Globus pallidus (tissue), 1 donor: ENCODE results near the gene SLC25A52.
"Not testable (repeated sequence)": the region's sequence is repeated elsewhere in the genome, so short reads cannot be mapped to it uniquely, and the experiment has no call there.

Source experiments
- DNase-seq: peaks from one replicate; pipeline ENCODE4 v3.0.0-alpha.2; 2015; ENCODE audit warnings: low spot score

SLC25A52 gene, protein sequence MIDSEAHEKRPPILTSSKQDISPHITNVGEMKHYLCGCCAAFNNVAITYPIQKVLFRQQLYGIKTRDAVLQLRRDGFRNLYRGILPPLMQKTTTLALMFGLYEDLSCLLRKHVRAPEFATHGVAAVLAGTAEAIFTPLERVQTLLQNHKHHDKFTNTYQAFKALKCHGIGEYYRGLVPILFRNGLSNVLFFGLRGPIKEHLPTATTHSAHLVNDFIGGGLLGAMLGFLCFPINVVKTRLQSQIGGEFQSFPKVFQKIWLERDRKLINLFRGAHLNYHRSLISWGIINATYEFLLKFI

GRCh38 chr18:31760695-31761094 is at the start of gene SLC25A52:
Gene SLC25A52, minus strand, starts transcription at chr18:31760880. Its CDS starts 219 bp downstream, at chr18:31760661.
- DNase-seq = no peak

DNA sequence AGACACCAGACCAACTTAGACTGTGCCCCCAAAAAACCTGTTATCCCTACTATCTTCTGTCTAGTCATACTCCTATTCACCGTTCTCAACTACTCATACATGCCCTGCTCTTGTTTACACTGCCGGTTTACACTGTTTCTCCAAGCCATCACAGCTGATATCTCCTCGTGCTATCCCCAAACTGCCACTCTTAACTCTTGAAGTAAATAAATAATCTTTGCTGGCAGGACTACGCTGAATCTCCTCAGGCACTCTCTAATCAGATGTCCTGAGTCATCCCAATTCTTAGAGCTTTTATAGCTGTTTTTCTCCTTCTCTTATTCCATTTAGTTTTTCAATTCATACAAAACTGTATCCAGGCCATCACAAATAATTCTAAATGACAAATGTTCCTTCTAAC is 48.4 kb upstream of the SLC25A52 start:
- not testable (repeated sequence) for DNase-seq

DNA sequence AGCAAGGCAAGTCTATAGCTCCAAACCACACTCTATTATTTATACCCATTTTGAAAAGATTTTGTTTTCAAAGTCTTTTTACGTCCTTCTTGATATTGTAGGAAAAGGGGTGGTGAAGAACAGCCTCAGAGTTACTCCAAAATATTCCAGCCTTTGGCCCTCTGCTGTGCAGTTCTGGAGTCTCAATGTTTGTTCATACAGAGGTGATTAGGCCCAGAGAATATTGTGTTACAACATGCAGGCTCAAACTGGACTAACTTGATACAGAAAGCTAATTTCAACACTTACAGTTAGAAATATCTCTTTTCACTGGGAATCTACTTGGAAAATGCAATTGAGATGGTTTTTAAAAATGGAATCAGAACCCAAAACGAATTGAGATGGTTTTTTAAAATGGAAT is 40.4 kb upstream of the SLC25A52 start:
- no peak for DNase-seq

GRCh38 chr18:31799257-31799656 is 38.6 kb upstream of the SLC25A52 start:
- not testable (repeated sequence) for DNase-seq

GRCh38 chr18:31798399-31798798 is 37.7 kb upstream of the SLC25A52 start:
- DNase-seq = no peak

DNA sequence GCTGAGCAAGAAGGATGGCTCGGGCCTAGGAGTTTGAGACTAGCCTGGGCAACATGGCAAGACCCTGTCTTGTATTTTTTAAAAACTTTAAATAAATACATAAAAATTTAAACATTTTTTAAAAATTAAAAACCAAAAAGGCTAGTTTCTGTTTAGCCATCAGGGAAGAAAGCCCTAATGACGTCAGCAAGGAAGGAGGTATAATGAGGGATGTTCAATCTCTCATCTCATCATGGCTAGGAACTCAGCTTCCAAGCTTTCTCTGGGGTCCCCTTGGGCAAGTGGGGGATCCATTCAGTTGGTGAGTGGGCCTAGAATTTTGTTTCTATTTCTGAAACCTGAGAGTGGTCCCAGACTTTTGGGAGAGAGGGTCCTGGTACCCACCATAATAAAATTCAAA is 35.1 kb upstream of the SLC25A52 start:
- no peak for DNase-seq

DNA sequence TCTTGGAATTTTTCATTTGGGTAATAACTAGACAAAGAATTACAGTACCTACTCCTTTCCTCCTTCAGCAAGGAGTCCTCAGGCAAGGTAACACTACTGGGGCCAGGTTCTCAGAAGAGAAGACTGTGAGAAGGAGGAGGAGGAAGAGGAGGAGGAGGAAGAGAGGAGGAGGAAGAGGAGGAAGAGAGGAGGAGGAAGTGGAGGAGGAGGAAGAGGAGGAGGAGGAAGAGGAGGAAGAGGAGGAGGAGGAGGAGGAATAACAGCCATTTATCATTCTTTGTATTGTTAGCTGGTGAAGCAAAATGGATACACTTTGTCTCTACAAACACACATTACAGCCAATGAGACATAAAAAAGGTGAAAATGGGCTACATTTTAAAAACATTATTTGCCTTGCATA is 32.9 kb upstream of the SLC25A52 start:
- no peak for DNase-seq

DNA sequence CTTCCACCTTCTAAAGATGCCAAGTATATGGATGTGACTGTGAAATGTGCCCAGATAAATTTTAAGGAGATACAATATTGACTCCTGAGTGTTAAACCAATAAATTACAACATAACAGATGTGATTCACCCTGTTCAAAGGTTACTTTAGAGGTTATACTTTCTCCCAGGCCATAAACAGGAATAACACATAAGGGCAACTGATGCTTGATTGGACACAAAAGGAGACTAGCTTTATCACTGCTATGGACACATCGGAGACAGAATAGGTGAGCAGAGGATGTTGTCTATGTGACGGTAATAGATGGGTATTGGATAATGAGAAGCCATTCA is 31.9 kb upstream of the SLC25A52 start:
- DNase-seq = no peak

GRCh38 chr18:31791817-31792579 is 31.3 kb upstream of the SLC25A52 start:
- DNase-seq = no peak

GRCh38 chr18:31789409-31789808 is 28.7 kb upstream of the SLC25A52 start:
- no peak for DNase-seq

- DNase-seq = no peak
These were observed 22.4 kb upstream of the SLC25A52 start for GRCh38 chr18:31783059-31783458.

DNA sequence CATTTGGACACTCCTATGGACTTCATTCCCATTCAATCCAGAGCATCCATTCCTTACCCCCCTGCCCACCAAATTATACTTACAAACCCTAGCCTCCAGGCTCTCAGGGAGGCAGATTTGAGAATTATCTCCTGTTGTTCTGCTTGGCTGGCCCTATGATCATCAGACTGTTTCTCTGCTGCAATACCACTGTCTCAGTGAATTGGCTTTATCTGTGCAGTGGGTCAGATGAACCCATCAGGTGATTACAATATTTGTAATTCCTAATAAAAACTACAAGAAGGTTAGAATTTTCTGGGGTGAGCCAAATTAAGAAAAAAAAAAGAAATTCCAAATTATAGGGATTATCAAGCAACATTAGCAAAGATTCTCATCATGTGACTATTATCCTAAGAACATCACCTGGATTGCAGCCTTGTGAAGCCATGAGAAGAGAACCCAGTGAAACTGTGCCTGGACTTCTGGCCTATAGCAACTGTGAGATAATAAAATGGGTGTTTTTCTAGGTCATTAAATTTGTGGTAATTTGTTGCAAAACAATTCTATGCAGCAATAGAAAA is 17.8 kb upstream of the SLC25A52 start:
- DNase-seq = no peak

GRCh38 chr18:31776093-31776492 is 15.4 kb upstream of the SLC25A52 start:
- DNase-seq = no peak

- DNase-seq = no peak
These were observed 14.3 kb upstream of the SLC25A52 start for GRCh38 chr18:31774962-31775361.

GRCh38 chr18:31774477-31774785 is 13.8 kb upstream of the SLC25A52 start:
- no peak for DNase-seq

DNA sequence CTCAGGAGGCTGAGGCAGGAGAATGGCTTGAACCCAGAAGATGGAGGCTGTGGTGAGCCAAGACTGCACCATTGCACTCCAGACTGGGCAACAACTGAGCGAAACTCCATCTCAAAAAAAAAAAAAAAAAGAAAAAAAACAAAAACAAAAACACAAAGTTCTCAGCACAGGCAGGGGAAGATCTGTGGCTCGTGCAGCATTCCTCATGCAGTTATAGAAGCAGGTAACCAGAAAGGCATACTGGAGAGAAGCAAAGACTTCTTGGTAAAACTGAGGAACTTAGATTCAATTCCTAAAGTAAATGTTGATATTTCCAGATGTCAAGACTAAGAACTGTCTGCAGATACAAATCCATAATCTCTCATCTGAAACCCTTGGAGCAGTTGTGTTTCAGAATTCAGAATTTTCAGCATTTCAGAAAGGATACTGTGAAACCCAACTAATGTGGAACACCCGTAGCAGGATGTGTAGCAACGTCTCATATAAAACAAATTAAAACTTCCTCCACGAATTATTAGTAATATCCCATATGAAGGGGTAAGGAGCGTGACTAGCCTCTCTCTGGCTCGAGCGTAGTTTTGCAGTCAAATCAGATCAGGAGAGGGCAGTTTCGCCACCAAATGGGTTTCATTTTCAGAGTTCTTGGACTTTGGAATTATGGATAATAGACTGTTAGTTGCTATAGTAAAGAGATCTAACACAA is 13.2 kb upstream of the SLC25A52 start:
- DNase-seq = no peak

DNA sequence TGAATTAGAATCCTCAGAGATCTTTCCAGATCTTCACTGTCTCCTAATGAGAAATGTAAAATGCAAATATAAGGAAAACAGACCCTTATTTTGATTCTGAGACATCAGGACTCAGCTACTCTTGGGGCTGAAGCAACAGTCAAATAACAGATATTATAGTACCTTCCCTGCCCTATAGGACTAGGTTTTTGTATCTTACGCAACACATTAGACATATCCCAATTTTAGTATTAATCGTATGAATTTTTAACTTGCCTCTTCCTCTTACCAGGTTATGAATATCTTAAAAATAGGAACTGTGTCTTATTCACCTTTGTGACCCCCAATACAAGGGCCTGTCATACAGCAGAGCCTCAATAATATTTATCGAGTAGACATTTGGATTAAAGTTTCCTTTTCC is 12.0 kb upstream of the SLC25A52 start:
- no peak for DNase-seq

- no peak for DNase-seq
These were observed 10.4 kb downstream of the SLC25A52 start for GRCh38 chr18:31750273-31750672.

DNA sequence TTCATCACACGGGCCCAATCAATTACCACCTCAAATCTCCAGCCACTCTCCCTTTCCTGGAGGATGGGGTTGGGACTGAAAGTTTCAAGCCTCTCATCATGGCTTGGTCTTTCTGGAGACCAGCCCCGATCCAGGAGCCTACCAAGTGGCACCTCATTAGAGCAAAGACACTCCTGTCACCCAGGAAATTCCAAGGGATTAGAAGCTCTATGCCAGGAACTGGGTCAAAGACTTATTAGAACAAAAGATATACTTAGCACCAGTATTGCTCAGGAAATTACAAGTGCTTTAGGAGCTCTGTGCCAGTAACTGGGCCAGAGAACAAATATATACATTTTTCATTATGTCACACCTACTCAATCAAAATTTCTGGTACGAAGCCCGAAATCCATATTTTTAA is 14.3 kb downstream of the SLC25A52 start:
- DNase-seq = no peak

DNA sequence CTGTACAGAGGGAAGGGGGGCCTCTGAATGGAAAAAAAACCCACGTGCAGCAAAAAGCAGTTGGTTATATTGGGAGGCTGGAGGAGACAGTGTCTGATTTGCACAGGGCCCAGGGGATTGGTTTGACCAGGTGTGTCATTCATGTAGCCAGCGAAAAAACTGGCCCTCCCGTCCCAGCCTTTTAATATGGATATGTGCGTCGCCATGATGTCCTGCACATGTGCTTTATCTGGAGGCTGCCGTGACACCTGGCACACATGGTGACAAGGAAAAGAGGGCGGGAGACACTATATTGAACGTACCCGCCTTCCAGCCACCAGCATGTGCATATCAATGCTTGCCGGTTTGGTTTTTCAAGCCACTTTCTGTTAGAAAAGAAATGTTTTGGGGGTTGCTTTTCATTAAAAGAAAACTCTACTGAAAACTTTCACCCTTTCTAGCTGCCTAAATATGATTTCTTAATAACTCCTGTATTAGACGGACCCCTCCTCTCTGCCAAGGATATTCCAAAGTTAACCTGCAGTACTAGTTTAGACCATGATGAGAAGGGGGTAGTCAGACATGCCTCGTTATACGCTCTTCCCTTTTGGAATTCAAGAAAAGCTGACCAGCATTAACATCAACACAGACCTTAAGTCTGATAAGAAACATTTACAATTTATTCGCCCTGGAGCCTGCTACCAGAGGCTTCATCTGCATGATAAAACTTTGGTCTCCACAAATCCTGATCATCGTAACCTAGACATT is 16.2 kb downstream of the SLC25A52 start:
- no peak for DNase-seq

DNA sequence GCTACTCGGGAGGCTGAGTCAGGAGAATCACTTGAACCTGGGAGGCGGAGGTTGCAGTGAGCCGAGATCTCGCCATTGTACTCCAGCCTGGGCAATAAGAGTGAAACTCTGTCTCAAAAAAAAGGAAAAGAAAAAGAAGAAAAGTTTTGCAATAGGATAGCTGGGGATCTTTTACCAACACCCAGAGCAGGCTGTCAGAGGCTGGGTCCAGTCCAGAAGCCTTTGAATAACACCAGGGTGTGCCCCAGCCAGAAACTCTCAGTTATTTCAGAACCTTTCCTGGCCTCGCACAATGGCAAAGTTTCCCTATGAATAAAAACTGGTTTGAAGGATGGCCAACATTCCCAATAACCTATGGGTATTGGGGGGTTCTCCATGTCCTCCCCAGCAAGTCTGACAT is 17.1 kb downstream of the SLC25A52 start:
- not testable (repeated sequence) for DNase-seq

DNA sequence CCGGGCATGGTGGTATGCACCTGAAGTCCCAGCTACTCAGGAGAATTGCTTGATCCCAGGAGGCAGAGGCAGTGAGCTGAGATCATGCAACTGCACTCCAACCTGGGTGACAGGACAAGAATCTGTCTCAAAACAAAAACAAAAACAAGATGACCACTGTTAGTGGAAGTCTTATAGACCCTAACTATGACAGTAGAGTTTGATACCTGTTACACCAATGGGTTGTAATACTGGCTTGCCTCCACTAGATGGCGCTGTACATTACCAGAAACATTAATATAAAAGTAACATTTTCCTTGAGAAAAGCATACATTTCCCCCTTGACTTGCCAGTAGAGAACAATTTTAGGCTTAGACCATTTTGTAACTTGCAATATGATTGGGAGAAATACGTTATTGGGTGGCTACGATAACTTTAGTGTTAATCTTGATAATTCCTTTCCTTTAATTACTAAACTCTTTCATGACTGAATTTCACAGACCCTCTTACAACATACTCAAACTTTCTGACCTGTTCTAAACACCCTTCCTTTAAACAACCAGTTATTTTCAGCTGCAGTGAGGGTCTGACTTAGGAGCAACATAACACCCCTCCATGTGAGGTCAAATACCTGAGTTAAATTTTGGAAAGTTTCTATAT is 19.5 kb downstream of the SLC25A52 start:
- peak; percentile 28 for DNase-seq
